Activated B cell treated with CpG ODN at 0.5 μM for 24 hours (primary cell): Measurements from ENCODE around the gene PRAME. TPM values are rescaled to one million over a fixed set of nuclear protein-coding genes. Genes with fewer than 3 reads are reported as not detected.

Experiments
- ATAC-seq: fragments of 200-7000 bp; cut with Tn5 transposase; one replicate; pipeline ENCODE4 v1.10.0; 2021; ENCODE audit warnings: low read depth, mild to moderate bottlenecking, moderate library complexity
- CTCF ChIA-PET: fragments of 350-600 bp; sonication (Branson Sonifier 250); formaldehyde crosslinking; loops from one replicate; lab custom pipeline; 2021; ENCODE audit warnings: antibody characterized with exemption; lab: Charles Lee
- POLR2A ChIA-PET: fragments of 350-600 bp; sonication (Branson Sonifier 250); formaldehyde crosslinking; loops from one replicate; lab custom pipeline; 2021; ENCODE audit warnings: antibody characterized with exemption; lab: Charles Lee
- DNase-seq: peaks from one replicate; pipeline ENCODE4 v3.0.0; 2022
- H3K27ac Mint-ChIP-seq: one replicate; pipeline ENCODE4 v1.8.0; 2020; ENCODE audit warnings: mixed read lengths
- H3K27me3 Mint-ChIP-seq: one replicate; pipeline ENCODE4 v1.8.0; 2021; ENCODE audit warnings: mixed read lengths
- H3K36me3 Mint-ChIP-seq: one replicate; pipeline ENCODE4 v1.8.0; 2021; ENCODE audit warnings: low read depth, mixed read lengths
- H3K4me1 Mint-ChIP-seq: one replicate; pipeline ENCODE4 v1.8.0; 2021; ENCODE audit warnings: mixed read lengths
- H3K4me3 Mint-ChIP-seq: one replicate; pipeline ENCODE4 v1.8.0; 2020; ENCODE audit warnings: mild to moderate bottlenecking, mixed read lengths
- H3K9me3 Mint-ChIP-seq: one replicate; pipeline ENCODE4 v1.8.0; 2020; ENCODE audit warnings: mixed read lengths
- intact Hi-C: fragments of 100-400 bp; cut with micrococcal nuclease; formaldehyde crosslinking; loops from one replicate; pipeline ENCODE4 v1.15.1; 2024
- total RNA-seq: library from RNA; stranded (reverse); gene quantifications from 2 replicates; pipeline ENCODE4 v1.2.3, GENCODE V29; 2022
- TF ChIP-seq, protein P1 (sequence below): fragments of 200-600 bp; IDR thresholded peaks from one replicate; pipeline ENCODE4 v1.8.0; 2022; ENCODE audit warnings: antibody characterized with exemption, mild to moderate bottlenecking

PRAME gene
- total RNA-seq, 1 donor from 2014 or later, result not detected

DNA sequence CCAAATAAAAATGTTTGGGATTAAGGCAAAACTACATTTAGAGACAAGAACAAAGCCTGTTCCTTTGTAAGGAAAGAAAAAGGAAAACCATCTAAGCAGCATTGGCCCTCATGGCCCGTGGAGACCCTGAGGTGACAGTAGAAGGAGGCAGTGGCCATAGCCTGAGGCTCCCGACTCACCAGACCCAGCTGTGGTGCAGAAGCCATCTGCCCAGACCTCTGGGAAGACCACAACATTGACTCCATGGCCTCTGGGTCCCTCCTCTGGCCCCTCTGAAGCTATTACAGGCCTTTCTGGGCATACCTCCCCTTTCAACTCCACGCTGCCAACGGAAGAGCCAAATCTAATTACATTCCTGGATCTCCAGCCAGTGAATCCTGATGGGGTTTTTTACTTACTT is 6.4 kb downstream of the PRAME start:
- intact Hi-C loops, result loop anchor here (10.0 kb wide), 1 partner anchor 68 kb away; no protein-coding TSS in a partner anchor
- Mint-ChIP-seq H3K4me3 (no peak overlapping the region), H3K36me3 (no peaks in the 10 kb centered on the region), H3K27me3 (no peaks in the 10 kb centered on the region), H3K9me3 (no peaks in the 10 kb centered on the region), H3K4me1 (peaks cover 6% of the 10 kb centered on the region), H3K27ac (no peak overlapping the region)
- POLR2A ChIA-PET, result no interaction called here
- ATAC-seq, result peak; percentile 25
- TF ChIP-seq, protein P1, sequence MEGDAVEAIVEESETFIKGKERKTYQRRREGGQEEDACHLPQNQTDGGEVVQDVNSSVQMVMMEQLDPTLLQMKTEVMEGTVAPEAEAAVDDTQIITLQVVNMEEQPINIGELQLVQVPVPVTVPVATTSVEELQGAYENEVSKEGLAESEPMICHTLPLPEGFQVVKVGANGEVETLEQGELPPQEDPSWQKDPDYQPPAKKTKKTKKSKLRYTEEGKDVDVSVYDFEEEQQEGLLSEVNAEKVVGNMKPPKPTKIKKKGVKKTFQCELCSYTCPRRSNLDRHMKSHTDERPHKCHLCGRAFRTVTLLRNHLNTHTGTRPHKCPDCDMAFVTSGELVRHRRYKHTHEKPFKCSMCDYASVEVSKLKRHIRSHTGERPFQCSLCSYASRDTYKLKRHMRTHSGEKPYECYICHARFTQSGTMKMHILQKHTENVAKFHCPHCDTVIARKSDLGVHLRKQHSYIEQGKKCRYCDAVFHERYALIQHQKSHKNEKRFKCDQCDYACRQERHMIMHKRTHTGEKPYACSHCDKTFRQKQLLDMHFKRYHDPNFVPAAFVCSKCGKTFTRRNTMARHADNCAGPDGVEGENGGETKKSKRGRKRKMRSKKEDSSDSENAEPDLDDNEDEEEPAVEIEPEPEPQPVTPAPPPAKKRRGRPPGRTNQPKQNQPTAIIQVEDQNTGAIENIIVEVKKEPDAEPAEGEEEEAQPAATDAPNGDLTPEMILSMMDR, result no peak
- no peak for DNase-seq
- CTCF ChIA-PET, result interaction anchor here (0.7 to 1.1 kb wide), 3 partner anchors 122 to 196 kb away, joined by 3 to 6 read pairs (median 3); no protein-coding TSS in a partner anchor

DNA sequence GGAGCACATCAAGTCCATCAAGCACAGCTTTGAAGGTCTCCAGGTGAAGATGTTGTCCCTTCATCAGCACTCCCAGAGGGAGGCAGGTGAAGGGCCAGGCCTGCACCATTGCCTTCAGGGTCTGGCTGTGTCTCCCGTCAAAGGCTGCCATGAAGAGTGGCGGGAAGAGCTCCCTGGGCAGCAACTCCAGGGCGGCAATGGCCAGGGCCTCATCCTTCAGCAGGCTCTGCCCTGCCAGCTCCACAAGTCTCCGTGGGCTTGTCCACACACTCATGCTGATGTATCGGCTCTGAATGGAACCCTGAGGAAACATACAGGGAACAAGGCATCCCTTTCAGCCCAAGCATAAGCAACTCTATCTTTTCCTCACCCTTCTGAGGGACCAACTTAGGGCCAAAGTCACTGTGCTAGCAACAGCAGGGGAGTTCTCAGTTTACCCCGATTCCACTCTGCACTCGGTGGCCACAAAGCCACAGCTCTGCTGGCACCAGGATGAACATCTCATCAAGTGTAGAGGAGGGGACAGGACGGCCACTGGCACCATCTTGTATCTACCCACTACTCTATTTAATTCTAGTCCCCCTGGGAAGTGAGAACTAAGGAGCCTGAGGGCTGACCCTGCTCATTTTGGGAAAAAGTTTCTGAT is 8.2 kb downstream of the PRAME start:
- no peak overlapping the region for H3K27ac Mint-ChIP-seq
- TF ChIP-seq, protein P1, result no peak
- no peaks in the 10 kb centered on the region for H3K36me3 Mint-ChIP-seq
- POLR2A ChIA-PET, result no interaction called here
- H3K9me3 Mint-ChIP-seq, result no peaks in the 10 kb centered on the region
- DNase-seq (no peak), ATAC-seq (no peak)
- intact Hi-C loops, result loop anchor here (10.0 kb wide), 1 partner anchor 66 kb away; no protein-coding TSS in a partner anchor
- no peaks in the 10 kb centered on the region for H3K27me3 Mint-ChIP-seq
- CTCF ChIA-PET, result no interaction called here
- H3K4me3 Mint-ChIP-seq, result no peak overlapping the region
- H3K4me1 Mint-ChIP-seq, result peaks cover 10% of the 10 kb centered on the region

DNA sequence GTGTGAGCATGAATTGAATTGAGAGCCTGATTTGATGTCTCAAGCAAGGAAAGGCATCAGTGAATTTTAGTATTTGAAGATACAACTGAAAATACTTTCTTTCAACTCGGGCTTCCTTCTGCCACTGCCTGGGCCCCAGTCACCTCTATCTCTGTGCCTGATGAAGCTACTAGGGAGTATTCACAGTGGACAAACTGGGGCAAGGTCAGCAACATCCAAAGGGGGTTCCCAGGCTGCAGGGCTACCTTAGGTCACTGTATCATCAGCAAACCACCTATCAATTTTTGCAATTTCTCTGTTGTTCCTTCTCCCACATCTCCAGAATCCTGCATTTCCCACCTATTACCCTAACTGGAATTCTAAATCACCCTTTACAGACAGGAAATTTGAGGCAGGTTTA is 10.2 kb downstream of the PRAME start:
- Mint-ChIP-seq H3K4me3 (no peak overlapping the region), H3K27me3 (no peaks in the 10 kb centered on the region), H3K4me1 (peaks cover 10% of the 10 kb centered on the region), H3K9me3 (no peaks in the 10 kb centered on the region), H3K27ac (no peak overlapping the region), H3K36me3 (no peaks in the 10 kb centered on the region)
- ChIA-PET CTCF (no interaction called here), POLR2A (no interaction called here)
- intact Hi-C loops, result no loop called here
- ATAC-seq (no peak), DNase-seq (no peak)
- TF ChIP-seq, protein P1, result no peak

DNA sequence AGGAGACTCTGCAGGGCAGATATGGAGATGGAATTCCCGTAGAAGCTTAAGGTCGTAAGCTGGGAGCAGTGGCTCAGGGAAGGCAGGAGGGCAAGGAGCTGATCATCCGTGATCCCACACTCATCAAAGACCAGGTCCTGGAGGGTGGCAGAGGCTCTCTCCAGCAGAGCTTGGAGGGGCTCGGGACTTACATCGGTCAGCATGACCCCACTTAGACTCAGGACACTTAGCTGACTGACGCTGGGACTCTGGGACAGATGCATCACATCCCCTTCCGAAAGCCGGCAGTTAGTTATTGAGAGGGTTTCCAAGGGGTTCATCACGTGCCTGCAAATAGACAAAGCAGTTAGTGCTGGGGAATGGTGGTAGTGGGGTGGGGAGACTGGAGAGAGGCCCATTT is 10.7 kb downstream of the PRAME start:
- Mint-ChIP-seq H3K27me3 (no peaks in the 10 kb centered on the region), H3K9me3 (no peaks in the 10 kb centered on the region), H3K4me3 (no peak overlapping the region), H3K4me1 (peaks cover 10% of the 10 kb centered on the region), H3K27ac (no peak overlapping the region), H3K36me3 (no peaks in the 10 kb centered on the region)
- intact Hi-C loops, result no loop called here
- no peak for DNase-seq
- ChIA-PET POLR2A (no interaction called here), CTCF (no interaction called here)
- TF ChIP-seq, protein P1, result no peak
- ATAC-seq, result no peak

DNA sequence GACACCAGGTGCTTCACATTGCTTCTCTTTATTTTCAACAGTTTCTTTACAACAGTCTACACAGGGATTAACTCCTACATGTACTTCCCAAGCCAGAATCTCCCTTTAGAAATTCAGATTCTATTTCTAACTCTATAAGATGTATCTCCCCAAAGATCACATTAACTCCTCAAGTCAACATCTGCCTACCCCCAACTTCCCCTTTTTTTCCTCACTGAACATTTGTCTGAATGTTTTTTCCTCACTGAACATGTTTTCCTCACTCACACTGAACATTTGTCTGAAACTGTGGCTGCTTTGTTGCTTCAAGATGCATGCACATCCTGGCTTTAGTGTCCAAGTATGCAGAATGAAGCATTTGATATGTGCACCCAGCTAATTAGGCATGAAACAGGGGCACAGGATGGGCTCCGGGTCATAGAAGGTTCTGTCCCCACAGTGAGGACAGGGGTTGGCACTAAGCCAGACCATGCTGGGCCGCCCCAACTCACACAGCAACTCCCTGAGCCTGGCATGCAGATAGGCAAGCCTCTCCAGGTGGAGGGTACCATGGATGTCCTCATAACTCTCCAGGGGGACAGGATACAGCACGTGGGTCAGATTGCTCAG is 11.3 kb downstream of the PRAME start:
- POLR2A ChIA-PET, result interaction anchor here (0.6 kb wide), 1 partner anchor 707 kb away, joined by 4 read pairs; no protein-coding TSS in a partner anchor
- Mint-ChIP-seq H3K4me1 (peaks cover 10% of the 10 kb centered on the region), H3K9me3 (no peaks in the 10 kb centered on the region), H3K4me3 (no peak overlapping the region), H3K36me3 (no peaks in the 10 kb centered on the region), H3K27me3 (no peaks in the 10 kb centered on the region), H3K27ac (no peak overlapping the region)
- TF ChIP-seq, protein P1, result no peak
- CTCF ChIA-PET, result no interaction called here
- DNase-seq (no peak), ATAC-seq (no peak)
- intact Hi-C loops, result no loop called here
